ENCODE results near the gene PCAT6. TPM values are rescaled to one million over a fixed set of nuclear protein-coding genes. Genes with fewer than 3 reads are reported as not detected.
"Not testable (repeated sequence)": the region's sequence is repeated elsewhere in the genome, so short reads cannot be mapped to it uniquely, and the experiment has no call there.

The PCAT6 gene
- total and polyA plus RNA-seq, 2 experiments from 2014 or later: 7.2 to 28.1 TPM

DNA sequence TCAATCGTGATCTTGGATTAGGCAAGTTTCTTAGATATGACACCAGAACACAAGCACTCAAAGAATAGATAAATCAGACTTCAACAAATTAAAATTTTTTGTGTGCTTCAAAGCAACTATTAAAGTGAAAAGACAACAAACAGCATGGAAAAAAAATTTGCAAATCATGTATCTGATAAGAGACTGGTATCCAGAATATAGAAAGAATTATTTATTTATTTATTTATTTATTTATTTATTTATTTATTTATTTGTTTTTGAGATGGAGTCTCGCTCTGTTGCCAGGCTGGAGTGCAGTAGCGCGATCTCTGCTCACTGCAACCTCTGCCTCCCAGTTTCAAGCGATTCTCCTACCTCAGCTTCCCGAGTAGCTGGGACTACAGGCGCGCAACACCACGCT, 18.5 kb downstream of the PCAT6 start:
- not testable (repeated sequence) for H3K9me2 ChIP-seq (ENCODE audit: insufficient read depth); H3K36me3 Mint-ChIP-seq (ENCODE audit: low read depth)

DNA sequence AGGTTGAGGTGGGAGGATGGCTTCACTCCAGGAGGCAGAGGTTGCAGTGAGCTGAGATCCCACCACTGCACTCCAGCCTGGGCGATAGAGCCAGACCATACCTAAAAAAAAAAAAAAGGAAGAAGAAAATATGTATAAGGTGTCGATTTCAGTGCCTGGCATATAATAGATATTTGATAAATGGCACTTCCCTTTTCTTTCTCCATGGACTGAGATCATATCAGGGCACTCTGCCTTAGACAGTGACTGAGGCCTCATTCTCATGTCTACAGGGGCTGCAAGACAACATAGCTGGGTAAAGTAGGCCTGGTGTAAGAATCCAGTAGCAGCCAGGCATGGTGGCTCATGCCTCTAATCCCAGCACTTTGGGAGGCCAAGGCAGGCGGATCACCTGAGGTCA, 21.2 kb downstream of the PCAT6 start:
- Mint-ChIP-seq H3K4me3 (no peak overlapping the region), H3K4me1 (peaks cover 17% of the 10 kb centered on the region), H3K27ac (no peak overlapping the region), H3K27me3 (ENCODE audit: insufficient read depth, low read depth, poor library complexity) (peaks cover 7% of the 10 kb centered on the region), H3K9me3 (no peaks in the 10 kb centered on the region), H3K36me3 (ENCODE audit: low read depth) (no peaks in the 10 kb centered on the region)
- H3K27ac ChIP-seq (ENCODE audit: low read depth): no peak overlapping the region
- no peak overlapping the region for H2AFZ ChIP-seq
- no peaks in the 10 kb centered on the region for H3K27me3 ChIP-seq (ENCODE audit: insufficient read depth)
- DNase-seq (ENCODE audit: low spot score) (no peak), ATAC-seq (no peak)
- H3K4me3 ChIP-seq: no peak overlapping the region
- H3K79me2 ChIP-seq (replicated peaks; ENCODE audit: insufficient read depth): no peaks in the 10 kb centered on the region
- no peaks in the 10 kb centered on the region for H4K20me1 ChIP-seq (replicated peaks; ENCODE audit: insufficient read depth)
- H3K4me1 ChIP-seq (ENCODE audit: insufficient read depth): peaks cover 4% of the 10 kb centered on the region; the same call in 1 of the 2 replicates
- H3K9me2 ChIP-seq (ENCODE audit: insufficient read depth): no peaks in the 10 kb centered on the region; the same call in 1 of the 2 replicates
- no peaks in the 10 kb centered on the region for H3F3A ChIP-seq (replicated peaks; ENCODE audit: low read depth)
- H3K4me2 ChIP-seq: no peak overlapping the region
- H3K36me3 ChIP-seq (ENCODE audit: insufficient read depth): no peaks in the 10 kb centered on the region
- TF ChIP-seq NANOG (IDR thresholded peaks at IDR 0.05; ENCODE audit: borderline replicate concordance) (no peak), JUNB (IDR thresholded peaks at IDR 0.05; ENCODE audit: unreplicated experiment) (no peak), STAT1 (IDR thresholded peaks at IDR 0.05; ENCODE audit: unreplicated experiment) (no peak), CREB1 (CRISPR knock-in tag; IDR thresholded peaks at IDR 0.05; ENCODE audit: low read depth) (no peak), POLR2AphosphoS5 (IDR thresholded peaks at IDR 0.05; ENCODE audit: low read depth) (no peak), EZH2phosphoT487 (IDR thresholded peaks at IDR 0.05; ENCODE audit: unreplicated experiment) (no peak)
- TF ChIP-seq, protein P1, sequence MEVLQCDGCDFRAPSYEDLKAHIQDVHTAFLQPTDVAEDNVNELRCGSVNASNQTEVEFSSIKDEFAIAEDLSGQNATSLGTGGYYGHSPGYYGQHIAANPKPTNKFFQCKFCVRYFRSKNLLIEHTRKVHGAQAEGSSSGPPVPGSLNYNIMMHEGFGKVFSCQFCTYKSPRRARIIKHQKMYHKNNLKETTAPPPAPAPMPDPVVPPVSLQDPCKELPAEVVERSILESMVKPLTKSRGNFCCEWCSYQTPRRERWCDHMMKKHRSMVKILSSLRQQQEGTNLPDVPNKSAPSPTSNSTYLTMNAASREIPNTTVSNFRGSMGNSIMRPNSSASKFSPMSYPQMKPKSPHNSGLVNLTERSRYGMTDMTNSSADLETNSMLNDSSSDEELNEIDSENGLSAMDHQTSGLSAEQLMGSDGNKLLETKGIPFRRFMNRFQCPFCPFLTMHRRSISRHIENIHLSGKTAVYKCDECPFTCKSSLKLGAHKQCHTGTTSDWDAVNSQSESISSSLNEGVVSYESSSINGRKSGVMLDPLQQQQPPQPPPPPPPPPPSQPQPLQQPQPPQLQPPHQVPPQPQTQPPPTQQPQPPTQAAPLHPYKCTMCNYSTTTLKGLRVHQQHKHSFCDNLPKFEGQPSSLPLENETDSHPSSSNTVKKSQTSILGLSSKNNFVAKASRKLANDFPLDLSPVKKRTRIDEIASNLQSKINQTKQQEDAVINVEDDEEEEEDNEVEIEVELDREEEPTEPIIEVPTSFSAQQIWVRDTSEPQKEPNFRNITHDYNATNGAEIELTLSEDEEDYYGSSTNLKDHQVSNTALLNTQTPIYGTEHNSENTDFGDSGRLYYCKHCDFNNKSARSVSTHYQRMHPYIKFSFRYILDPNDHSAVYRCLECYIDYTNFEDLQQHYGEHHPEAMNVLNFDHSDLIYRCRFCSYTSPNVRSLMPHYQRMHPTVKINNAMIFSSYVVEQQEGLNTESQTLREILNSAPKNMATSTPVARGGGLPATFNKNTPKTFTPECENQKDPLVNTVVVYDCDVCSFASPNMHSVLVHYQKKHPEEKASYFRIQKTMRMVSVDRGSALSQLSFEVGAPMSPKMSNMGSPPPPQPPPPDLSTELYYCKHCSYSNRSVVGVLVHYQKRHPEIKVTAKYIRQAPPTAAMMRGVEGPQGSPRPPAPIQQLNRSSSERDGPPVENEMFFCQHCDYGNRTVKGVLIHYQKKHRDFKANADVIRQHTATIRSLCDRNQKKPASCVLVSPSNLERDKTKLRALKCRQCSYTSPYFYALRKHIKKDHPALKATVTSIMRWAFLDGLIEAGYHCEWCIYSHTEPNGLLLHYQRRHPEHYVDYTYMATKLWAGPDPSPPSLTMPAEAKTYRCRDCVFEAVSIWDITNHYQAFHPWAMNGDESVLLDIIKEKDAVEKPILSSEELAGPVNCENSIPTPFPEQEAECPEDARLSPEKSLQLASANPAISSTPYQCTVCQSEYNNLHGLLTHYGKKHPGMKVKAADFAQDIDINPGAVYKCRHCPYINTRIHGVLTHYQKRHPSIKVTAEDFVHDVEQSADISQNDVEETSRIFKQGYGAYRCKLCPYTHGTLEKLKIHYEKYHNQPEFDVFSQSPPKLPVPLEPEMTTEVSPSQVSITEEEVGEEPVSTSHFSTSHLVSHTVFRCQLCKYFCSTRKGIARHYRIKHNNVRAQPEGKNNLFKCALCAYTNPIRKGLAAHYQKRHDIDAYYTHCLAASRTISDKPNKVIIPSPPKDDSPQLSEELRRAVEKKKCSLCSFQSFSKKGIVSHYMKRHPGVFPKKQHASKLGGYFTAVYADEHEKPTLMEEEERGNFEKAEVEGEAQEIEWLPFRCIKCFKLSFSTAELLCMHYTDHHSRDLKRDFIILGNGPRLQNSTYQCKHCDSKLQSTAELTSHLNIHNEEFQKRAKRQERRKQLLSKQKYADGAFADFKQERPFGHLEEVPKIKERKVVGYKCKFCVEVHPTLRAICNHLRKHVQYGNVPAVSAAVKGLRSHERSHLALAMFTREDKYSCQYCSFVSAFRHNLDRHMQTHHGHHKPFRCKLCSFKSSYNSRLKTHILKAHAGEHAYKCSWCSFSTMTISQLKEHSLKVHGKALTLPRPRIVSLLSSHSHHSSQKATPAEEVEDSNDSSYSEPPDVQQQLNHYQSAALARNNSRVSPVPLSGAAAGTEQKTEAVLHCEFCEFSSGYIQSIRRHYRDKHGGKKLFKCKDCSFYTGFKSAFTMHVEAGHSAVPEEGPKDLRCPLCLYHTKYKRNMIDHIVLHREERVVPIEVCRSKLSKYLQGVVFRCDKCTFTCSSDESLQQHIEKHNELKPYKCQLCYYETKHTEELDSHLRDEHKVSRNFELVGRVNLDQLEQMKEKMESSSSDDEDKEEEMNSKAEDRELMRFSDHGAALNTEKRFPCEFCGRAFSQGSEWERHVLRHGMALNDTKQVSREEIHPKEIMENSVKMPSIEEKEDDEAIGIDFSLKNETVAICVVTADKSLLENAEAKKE (CRISPR knock-in tag; IDR thresholded peaks at IDR 0.05): no peak
- TF ChIP-seq, protein P2, sequence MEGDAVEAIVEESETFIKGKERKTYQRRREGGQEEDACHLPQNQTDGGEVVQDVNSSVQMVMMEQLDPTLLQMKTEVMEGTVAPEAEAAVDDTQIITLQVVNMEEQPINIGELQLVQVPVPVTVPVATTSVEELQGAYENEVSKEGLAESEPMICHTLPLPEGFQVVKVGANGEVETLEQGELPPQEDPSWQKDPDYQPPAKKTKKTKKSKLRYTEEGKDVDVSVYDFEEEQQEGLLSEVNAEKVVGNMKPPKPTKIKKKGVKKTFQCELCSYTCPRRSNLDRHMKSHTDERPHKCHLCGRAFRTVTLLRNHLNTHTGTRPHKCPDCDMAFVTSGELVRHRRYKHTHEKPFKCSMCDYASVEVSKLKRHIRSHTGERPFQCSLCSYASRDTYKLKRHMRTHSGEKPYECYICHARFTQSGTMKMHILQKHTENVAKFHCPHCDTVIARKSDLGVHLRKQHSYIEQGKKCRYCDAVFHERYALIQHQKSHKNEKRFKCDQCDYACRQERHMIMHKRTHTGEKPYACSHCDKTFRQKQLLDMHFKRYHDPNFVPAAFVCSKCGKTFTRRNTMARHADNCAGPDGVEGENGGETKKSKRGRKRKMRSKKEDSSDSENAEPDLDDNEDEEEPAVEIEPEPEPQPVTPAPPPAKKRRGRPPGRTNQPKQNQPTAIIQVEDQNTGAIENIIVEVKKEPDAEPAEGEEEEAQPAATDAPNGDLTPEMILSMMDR (conservative IDR thresholded peaks at IDR 0.05; ENCODE audit: low read depth in 2 of 2): no peak
- TF ChIP-seq, protein P3, sequence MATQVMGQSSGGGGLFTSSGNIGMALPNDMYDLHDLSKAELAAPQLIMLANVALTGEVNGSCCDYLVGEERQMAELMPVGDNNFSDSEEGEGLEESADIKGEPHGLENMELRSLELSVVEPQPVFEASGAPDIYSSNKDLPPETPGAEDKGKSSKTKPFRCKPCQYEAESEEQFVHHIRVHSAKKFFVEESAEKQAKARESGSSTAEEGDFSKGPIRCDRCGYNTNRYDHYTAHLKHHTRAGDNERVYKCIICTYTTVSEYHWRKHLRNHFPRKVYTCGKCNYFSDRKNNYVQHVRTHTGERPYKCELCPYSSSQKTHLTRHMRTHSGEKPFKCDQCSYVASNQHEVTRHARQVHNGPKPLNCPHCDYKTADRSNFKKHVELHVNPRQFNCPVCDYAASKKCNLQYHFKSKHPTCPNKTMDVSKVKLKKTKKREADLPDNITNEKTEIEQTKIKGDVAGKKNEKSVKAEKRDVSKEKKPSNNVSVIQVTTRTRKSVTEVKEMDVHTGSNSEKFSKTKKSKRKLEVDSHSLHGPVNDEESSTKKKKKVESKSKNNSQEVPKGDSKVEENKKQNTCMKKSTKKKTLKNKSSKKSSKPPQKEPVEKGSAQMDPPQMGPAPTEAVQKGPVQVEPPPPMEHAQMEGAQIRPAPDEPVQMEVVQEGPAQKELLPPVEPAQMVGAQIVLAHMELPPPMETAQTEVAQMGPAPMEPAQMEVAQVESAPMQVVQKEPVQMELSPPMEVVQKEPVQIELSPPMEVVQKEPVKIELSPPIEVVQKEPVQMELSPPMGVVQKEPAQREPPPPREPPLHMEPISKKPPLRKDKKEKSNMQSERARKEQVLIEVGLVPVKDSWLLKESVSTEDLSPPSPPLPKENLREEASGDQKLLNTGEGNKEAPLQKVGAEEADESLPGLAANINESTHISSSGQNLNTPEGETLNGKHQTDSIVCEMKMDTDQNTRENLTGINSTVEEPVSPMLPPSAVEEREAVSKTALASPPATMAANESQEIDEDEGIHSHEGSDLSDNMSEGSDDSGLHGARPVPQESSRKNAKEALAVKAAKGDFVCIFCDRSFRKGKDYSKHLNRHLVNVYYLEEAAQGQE (IDR thresholded peaks at IDR 0.05; ENCODE audit: unreplicated experiment): no peak
- TF ChIP-seq, protein P4, sequence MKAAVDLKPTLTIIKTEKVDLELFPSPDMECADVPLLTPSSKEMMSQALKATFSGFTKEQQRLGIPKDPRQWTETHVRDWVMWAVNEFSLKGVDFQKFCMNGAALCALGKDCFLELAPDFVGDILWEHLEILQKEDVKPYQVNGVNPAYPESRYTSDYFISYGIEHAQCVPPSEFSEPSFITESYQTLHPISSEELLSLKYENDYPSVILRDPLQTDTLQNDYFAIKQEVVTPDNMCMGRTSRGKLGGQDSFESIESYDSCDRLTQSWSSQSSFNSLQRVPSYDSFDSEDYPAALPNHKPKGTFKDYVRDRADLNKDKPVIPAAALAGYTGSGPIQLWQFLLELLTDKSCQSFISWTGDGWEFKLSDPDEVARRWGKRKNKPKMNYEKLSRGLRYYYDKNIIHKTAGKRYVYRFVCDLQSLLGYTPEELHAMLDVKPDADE (IDR thresholded peaks at IDR 0.05): no peak

More for the DNA sequence above, 18.5 kb downstream of the PCAT6 start:
- not testable (repeated sequence) for H3K27me3 ChIP-seq (ENCODE audit: insufficient read depth); H3K27ac ChIP-seq (ENCODE audit: low read depth); H2AFZ ChIP-seq; ATAC-seq; H3K79me2 ChIP-seq (replicated peaks; ENCODE audit: insufficient read depth); H3K4me3 ChIP-seq; H3F3A ChIP-seq (replicated peaks; ENCODE audit: low read depth); H3K36me3 ChIP-seq (ENCODE audit: insufficient read depth); DNase-seq (ENCODE audit: low spot score); H4K20me1 ChIP-seq (replicated peaks; ENCODE audit: insufficient read depth); H3K4me3 Mint-ChIP-seq; H3K27ac Mint-ChIP-seq; H3K4me2 ChIP-seq; H3K4me1 ChIP-seq (ENCODE audit: insufficient read depth); H3K9me3 Mint-ChIP-seq; H3K4me1 Mint-ChIP-seq
- H3K27me3 Mint-ChIP-seq (ENCODE audit: insufficient read depth, low read depth, poor library complexity): peaks cover 11% of the 10 kb centered on the region
